NCI-H510A (cell line): ENCODE results near the gene GRID2.

Source experiments
- DNase-seq: peaks from one replicate; lab custom pipeline; 2025; lab: John Stamatoyannopoulos, UW

Gene GRID2

GRCh38 chr4:93748373-93749291 is 1444.9 kb downstream of the GRID2 start:
- DNase-seq, result no peak

GRCh38 chr4:93749292-93749761 is 1445.6 kb downstream of the GRID2 start:
- no peak for DNase-seq

- DNase-seq, result no peak
These were observed 1447.6 kb downstream of the GRID2 start for GRCh38 chr4:93751411-93751810.

GRCh38 chr4:93756101-93756500 is 1452.3 kb downstream of the GRID2 start:
- DNase-seq, result no peak

- no peak for DNase-seq
These were observed 1455.7 kb downstream of the GRID2 start for GRCh38 chr4:93759506-93759905.

GRCh38 chr4:93760284-93760683 is 1456.5 kb downstream of the GRID2 start:
- no peak for DNase-seq

GRCh38 chr4:93761286-93761685 is 1457.5 kb downstream of the GRID2 start:
- DNase-seq, result no peak

GRCh38 chr4:93764639-93765246 is 1461.0 kb downstream of the GRID2 start:
- no peak for DNase-seq

GRCh38 chr4:93767917-93768316 is 1464.2 kb downstream of the GRID2 start:
- no peak for DNase-seq

GRCh38 chr4:93770201-93770600 is 1466.4 kb downstream of the GRID2 start:
- DNase-seq, result no peak

GRCh38 chr4:93771640-93772411 is 1468.1 kb downstream of the GRID2 start:
- no peak for DNase-seq

GRCh38 chr4:93772858-93773257 is 1469.1 kb downstream of the GRID2 start:
- DNase-seq, result no peak

- no peak for DNase-seq
These were observed 1471.8 kb downstream of the GRID2 start for GRCh38 chr4:93775551-93775950.

- DNase-seq, result no peak
These were observed 1472.8 kb downstream of the GRID2 start for GRCh38 chr4:93776386-93777080.

GRCh38 chr4:93777081-93777460 is 1473.3 kb downstream of the GRID2 start:
- no peak for DNase-seq

- no peak for DNase-seq
These were observed 1475.5 kb downstream of the GRID2 start for GRCh38 chr4:93779228-93779627.

- DNase-seq, result no peak
These were observed 1476.3 kb downstream of the GRID2 start for GRCh38 chr4:93780080-93780479.

- DNase-seq, result no peak
These were observed 1477.4 kb downstream of the GRID2 start for GRCh38 chr4:93781198-93781597.

- DNase-seq, result no peak
These were observed 1482.4 kb downstream of the GRID2 start for GRCh38 chr4:93786149-93786548.

GRCh38 chr4:93788712-93789111 is 1484.9 kb downstream of the GRID2 start:
- no peak for DNase-seq

- peak; percentile 13 for DNase-seq
These were observed 1487.9 kb downstream of the GRID2 start for GRCh38 chr4:93791570-93792195.
